ENCODE data around the gene F11.

DNA sequence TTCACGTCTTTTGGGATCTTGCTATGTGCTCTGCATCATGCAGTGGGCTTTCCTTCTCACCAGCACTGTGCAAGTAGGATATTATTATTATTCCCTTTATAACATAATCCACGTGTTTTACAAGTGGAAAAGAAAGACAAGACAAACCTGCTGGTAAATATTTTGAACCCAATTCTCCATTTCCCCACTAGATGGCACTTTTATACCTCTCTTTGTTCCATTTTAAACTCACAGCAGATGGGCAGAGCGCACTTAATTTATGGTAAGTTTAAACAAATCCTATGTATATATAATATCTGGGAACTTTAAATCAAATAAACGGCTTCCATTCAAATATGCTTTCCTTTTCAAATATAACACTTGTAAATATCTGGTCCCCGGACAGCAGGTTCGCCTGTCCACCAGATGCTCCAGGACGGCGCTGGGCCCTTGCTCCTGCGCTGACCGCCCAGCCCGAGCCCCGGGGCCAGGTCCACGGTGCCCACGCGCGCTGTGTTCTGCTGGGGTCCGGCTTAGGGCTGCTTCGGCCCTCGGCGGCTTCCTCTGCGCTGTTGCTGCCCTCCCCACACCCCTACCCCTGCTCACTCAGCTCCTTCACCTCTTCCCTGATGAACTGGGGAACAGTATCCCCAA is 31.1 kb downstream of the F11 start:
- TF ChIP-seq CTCF (IDR thresholded peaks at IDR 0.05) (peak in 4 of 6 experiments; percentile 30 to 80 (median 70)), POLR2A (IDR thresholded peaks at IDR 0.05) (no peak)
